K562 (cell line): ENCODE data around the gene RERGL.

Source experiments
- COPS2 ChIP-seq: fragments of 450-650 bp; conservative IDR thresholded peaks from 2 replicates; pipeline ENCODE4 v1.6.1; 2016; ENCODE audit warnings: mild to moderate bottlenecking, moderate library complexity
- CTCF ChIP-seq, 3 experiments: IDR thresholded peaks in 2 of 3; conservative IDR thresholded peaks in 1 of 3; 2 replicates each; pipeline ENCODE4 v1.5.1; 2011 to 2012; ENCODE audit warnings: low read length in 3 of 3, mild to moderate bottlenecking in 3 of 3, control low read depth in 2 of 3, improper control_type of control experiment in 1 of 3, inconsistent platforms in 1 of 3, low read depth in 1 of 3, mixed read lengths in 1 of 3, moderate library complexity in 1 of 3; ENCODE audit not compliant: insufficient read depth in 2 of 3
- HNRNPLL ChIP-seq: fragments of 200-400 bp; formaldehyde crosslinking; IDR thresholded peaks from 2 replicates; pipeline ENCODE4 v1.6.1; 2017; ENCODE audit warnings: low read length, low read depth, mild to moderate bottlenecking; ENCODE audit not compliant: poor library complexity, severe bottlenecking
- JUND ChIP-seq, 2 experiments: IDR thresholded peaks; 2 replicates in 1 of 2; 3 replicates in 1 of 2; pipeline ENCODE4 v1.6.1; 2011; ENCODE audit warnings: borderline replicate concordance in 2 of 2, low read depth in 2 of 2, low read length in 2 of 2, improper control_type of control experiment in 1 of 2, missing biosample characterization in 1 of 2, missing genetic modification characterization in 1 of 2, missing genetic modification reagents in 1 of 2
- POLR2AphosphoS5 ChIP-seq: IDR thresholded peaks from 2 replicates; pipeline ENCODE4 v1.6.1; 2011; ENCODE audit warnings: mild to moderate bottlenecking, low read depth, low read length, moderate library complexity; ENCODE audit not compliant: control insufficient read depth, insufficient read depth
- PURB ChIP-seq: sonication (generic); formaldehyde crosslinking; IDR thresholded peaks from 2 replicates; pipeline ENCODE4 v1.9.0; 2021; ENCODE audit warnings: low read depth, mild to moderate bottlenecking, missing genetic modification reagents
- TEAD1 ChIP-seq, 2 experiments: fragments of 450-650 bp in 1 of 2; sonication (generic) in 1 of 2; formaldehyde crosslinking; IDR thresholded peaks; 2 replicates each; pipeline versions ENCODE4 v1.4.0 to v1.8.0; 2020 to 2022; ENCODE audit warnings: mild to moderate bottlenecking in 2 of 2, missing genetic modification reagents in 1 of 2
- ZNF184 ChIP-seq: sonication (generic); formaldehyde crosslinking; IDR thresholded peaks from 2 replicates; pipeline ENCODE4 v1.5.0; 2020; ENCODE audit warnings: missing genetic modification reagents

- TF ChIP-seq CTCF (IDR thresholded peaks at IDR 0.05 in 2 of 3, conservative IDR thresholded peaks at IDR 0.05 in 1 of 3; ENCODE audit: insufficient read depth in 2 of 3, low read depth in 1 of 3, low read length in 3 of 3) (no peak), ZNF184 (CRISPR knock-in tag) (no peak), PURB (CRISPR knock-in tag) (no peak), HNRNPLL (no peak), POLR2AphosphoS5 (no peak), JUND (IDR thresholded peaks at IDR 0.05; ENCODE audit: borderline replicate concordance, low read depth, low read length) (no peak), JUND (tag; IDR thresholded peaks at IDR 0.05; ENCODE audit: borderline replicate concordance, low read depth, low read length) (no peak), COPS2 (no peak), TEAD1 (CRISPR knock-in tag; IDR thresholded peaks at IDR 0.05) (no peak)
Measured at GRCh38 chr12:18066666-18067065, 23.3 kb downstream of the RERGL start.
